DND-41 (cell line): ENCODE results near the gene PTPRA.

Source experiments
- CTCF ChIP-seq: IDR thresholded peaks from 2 replicates; pipeline ENCODE4 v1.5.1; 2012; ENCODE audit warnings: borderline replicate concordance, low read length, moderate library complexity, mild to moderate bottlenecking; ENCODE audit not compliant: poor library complexity, severe bottlenecking; ENCODE audit errors: extremely low read depth
- EZH2 ChIP-seq: IDR thresholded peaks from 3 replicates; pipeline ENCODE4 v1.6.1; 2012; ENCODE audit warnings: borderline replicate concordance, low read depth, mild to moderate bottlenecking, moderate library complexity, low read length, inconsistent platforms; ENCODE audit not compliant: severe bottlenecking

GRCh38 chr20:2995796-2996195, 122.5 kb downstream of the PTPRA start:
- no peak for TF ChIP-seq CTCF
- TF ChIP-seq EZH2: no peak
